Activated CD4-positive, alpha-beta T cell treated with anti-CD3 and anti-CD28 coated beads for 24 hours (primary cell): ENCODE data around the gene CPHXL2.

Experiments
- DNase-seq, 2 donors: peaks; one replicate each; pipeline ENCODE4 v3.0.0-alpha.2; 2020; ENCODE audit warnings: low read depth in 2 of 2

CPHXL2 gene

DNA sequence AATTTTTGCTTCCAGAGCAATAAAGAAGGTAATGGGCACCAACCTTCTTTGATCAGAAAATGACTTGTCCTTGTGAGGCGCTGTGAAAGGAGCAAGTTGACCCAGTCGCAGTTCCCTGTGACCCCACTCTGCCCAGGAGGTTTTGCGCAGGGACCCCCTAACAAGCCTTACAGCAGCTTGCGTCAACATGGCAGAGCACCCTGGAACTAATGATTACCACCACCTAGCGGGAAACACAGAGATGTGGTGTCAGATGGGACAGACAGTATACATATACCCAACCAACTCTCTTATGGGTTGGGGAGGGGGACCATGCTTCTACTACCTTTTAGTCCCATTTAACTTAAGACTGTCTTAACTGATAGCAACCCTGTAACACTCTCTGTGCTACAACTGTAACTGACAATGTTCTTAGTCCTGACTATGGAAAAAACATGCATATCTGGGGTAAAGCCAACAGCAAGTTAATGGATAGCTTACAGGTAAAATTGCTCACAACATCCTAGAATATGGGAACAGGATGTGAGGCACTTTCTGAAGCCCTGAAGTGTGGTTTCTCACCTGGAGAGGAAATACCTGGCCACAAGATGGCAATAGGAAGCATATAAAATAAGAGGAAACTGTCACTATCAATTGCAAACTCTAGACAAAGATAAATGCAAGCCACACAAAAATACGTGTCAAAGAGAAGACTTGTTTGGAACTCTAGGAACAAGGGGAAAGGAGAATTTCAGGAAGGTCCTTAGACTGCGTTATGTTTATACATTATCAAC is 32.4 kb downstream of the CPHXL2 start:
- DNase-seq, result no peak

DNA sequence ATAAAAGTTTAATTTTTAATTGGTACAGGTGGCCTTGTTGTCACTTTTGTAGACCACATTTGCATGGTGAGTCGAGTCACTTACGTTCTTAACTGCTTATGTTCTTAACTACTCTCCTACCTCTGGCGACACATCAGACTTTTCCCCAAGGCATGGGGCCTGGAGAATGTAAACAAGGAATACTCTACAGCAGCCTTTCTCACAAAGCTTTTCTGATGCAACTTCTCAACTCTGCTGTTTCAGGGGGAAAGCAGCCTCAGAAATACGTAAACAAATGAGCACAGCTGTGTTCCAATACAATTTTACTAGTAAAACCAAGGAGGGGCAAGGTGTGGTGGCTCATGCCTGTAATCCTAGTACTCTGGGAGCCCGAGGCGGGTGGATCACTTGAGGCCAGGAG is 36.2 kb downstream of the CPHXL2 start:
- DNase-seq, result no peak

DNA sequence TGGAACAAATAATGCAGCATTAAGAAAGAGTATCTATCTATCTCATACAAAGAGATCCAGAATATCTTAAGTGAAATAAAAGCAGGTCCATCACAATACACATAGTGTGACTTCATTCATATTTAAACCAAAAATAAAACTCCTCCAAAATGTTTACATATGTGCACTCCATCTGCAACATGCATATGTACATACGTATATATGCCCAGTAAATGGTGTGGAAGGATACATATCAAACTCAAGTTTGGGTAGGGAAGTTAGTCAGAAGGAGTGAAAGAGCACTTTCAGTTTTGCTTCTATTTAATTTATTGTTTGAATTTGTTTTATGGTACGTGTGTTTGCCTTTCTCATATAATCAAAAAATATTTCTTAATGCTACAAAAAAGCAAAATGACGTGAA is 41.8 kb downstream of the CPHXL2 start:
- DNase-seq, result no peak

DNA sequence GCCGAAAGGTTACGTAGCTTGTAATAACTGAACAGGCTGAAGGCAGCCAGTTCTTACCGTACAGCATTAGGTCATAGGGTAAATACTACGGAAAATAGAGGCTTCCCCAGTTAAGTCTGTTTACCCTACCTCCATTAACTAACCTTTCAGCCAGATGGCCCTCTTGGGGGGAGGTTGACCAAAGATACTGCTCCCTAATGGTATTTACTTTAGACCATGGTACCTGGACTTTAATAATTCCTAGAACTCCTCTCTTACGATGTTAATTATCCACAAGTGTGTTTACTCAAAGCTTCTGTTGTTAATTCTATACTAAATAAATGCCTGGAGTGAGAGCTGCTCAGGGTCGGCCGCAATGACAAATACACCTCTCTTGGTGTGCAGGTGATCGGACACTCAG is 44.0 kb downstream of the CPHXL2 start:
- DNase-seq, result no peak

DNA sequence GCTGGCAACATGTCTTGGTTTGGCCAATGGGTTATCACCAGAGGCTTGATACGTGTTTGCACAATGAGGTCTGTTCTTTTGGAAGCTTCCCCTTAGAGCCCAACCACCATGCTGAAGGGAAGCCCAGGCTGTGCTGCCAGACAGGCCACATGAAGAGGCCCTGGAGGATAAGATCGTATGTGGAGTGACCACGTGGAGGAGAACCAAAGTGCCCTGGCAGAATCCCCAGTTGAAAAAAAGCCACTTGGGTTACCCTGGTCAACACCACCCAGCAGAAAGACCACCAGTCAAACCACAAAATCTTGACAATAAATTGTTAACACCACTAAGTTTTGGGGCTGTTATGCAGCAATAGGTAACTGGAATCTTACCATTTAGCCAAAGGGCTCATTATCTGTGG is 46.8 kb downstream of the CPHXL2 start:
- DNase-seq, result no peak

DNA sequence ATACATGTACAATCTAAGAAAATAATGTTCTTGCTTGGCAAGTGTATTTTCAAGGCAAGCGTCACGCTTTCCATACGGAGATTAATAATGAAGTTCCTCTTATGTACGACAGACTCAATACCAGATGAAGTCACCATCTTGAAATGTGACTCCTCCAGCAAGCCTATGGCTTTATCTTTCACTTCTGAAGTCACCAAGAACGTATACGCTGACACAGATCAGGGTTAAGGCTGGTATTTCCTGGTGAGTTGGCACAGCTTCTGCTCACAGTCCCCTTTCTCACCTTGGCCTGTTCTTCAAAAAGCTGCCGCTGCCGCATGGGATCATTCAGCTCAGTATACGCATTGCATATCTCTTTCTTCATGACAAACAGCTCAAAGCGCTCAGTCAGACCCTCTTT is 47.7 kb downstream of the CPHXL2 start:
- no peak for DNase-seq

DNA sequence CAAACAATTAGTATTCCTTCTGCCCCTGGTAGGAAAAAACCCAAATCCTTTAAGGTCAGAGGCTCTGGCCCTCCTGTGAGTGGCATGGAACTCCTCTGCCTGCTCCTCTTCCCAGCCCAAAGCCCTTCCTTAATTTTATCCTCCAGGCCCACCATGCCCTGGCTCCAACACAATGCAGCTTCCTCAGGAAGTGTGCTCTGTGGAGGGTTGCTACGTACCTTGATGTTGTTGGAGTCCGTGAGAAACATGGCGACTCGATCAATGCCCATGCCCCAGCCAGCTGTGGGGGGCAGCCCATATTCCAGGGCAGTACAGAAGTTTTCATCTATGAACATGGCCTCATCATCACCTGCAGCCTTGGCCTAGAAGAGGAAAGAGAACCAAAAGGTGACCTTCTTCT is 48.5 kb downstream of the CPHXL2 start:
- DNase-seq, result no peak

DNA sequence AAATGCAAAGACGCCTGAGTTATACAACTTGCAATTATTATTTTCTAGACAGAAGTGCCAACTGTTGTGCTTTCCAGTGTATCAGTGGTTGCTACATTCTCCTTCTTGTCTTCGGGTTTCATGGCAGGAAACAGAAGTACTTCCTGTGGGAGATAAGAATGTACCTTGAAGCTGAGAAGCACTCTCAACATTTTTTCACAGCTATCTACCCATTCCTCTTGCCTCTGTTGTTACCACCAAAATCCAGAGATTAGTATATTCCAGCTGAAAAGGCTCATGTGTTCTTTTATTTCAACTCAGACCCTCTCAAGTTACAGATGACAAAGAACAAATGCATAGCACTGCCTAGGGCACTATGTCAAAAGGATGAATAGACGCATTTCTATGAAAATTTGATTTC is 49.0 kb downstream of the CPHXL2 start:
- no peak for DNase-seq

DNA sequence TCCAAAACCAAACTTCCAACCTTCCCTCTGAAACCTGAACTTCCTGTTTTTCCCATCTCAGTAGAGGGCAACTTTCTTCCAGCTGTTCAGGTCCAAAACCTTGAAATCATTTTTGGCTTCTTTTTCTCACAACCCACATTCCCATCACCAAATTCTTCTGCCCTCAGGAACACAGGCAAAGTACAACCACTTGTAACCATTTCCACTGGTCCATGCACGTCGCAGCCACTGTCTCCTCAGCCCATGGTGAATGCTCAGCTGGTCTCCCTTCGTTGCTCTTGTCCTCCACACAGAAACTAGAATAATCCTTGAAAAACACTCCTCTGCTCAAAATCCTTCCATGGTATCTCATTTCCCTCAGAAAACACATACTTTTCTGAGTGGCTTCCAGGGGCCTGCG is 50.0 kb downstream of the CPHXL2 start:
- DNase-seq, result no peak

DNA sequence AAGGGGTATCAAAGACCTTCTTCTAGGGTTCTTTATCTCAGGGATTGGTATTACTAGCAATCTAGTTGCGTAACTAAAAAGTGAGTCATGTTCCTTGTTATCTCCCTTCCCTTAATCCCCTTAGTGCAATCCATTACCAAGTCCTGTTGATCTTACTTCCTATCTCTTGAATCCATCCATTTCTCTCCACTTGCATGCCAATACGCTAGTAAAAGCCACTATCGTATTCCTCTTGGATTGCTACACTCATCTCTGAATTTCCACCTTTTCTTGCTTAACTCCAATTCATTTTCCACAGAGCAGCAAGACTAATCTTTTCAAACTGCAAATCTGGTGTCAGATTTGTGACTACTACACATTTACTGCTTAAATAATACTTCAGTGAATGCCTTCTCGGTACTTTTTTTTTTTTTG is 51.9 kb downstream of the CPHXL2 start:
- DNase-seq, result no peak

DNA sequence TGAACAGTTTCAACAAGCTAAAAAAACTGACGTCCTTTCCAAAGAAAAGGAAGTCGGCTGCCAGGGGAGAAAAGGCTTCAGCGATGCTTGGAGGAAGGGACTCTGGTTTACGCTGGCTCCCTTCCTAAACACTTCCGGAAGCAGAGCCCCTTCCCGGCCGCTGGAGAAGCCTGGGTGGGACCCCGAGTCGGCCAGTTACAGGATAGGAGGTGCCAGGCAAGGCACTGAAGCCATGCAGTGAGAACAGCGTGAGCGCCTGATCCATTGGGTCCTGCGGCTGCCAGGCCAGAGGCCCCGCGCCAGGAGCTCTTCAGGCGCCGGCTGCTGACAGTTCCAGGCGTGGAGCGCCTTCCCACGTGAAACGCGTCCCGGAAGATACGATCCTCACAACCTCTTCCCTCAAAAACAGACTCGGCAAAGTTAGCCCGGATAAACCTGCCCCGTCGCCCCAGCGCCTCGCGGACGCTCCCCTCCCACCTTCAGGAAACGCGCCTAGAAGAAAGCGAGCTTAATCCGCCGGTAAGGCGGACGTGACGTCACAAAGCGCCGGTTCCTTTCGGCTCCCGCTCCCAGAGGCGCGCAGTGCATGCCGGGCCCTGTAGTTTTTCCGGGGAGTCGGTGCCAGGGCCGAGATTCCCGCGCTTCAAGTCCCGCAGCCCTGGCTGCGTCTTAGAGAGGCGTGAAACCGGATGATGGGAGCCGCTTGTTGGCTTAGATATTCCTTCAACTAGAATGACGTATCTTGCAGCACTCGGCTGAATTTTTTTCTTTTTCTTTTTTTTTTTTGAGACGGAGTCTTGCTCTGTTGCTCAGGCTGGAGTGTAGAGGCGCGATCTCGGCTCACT is 53.8 kb downstream of the CPHXL2 start, which contains the start of gene ADAT1:
TSS of gene ADAT1 (minus strand) at position 521 of the 845 bp plus-strand sequence. CDS start 2,482 bp downstream, outside the sequence.
- DNase-seq, result peak; percentile 91 to 95

DNA sequence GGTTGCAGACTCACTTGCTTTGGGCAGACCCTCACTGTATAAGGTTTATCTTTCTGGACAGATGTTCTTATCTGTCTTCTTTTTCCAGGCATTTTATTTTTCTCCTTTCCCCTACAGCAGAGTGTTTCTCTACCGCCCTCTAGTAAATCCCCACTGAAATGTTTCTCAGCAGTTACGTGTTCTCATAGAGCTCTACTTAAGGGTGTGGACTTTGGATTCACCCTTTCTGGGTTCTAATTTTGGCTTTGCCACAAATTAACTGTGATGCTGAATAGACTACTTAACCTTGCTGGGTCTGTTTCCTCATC is 55.7 kb downstream of the CPHXL2 start:
- no peak for DNase-seq

DNA sequence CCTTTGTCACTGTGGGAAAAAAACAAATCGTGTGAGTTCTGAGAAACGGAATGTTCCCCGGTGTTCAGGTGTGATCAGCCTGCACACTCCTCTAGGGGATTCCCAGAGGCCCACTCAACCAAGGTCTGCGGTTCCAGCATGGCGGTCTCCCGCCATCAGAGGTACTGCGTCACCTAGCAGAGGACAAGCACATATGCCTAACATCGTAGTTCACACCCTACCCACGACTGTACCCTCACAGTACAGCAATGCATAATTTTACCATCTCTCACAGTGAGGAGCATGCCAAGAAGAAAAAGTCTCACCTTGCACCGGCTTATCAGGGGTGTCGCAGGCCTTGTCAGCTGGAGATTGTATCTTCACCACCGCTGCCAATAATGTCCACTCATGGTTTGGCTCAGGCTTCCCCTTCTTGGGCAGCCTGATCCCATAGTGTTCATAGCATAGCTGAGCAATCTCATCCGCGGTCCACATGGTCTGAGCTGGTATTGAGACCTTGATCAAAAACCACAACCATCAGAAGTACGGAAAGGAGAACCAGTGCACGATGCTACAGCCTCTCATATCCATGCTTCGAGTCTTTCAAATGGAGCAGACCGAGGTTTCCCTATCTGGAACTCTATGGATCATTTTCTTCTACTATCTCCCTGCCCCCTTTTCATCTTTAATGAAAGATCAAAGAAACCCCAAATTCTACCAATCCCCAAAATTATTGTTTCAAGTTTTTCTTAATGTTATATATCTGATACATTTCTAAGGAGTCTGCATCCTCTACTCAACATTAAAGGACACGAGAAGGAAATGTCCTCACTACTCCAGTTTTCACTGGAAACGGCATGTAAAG is 56.3 kb downstream of the CPHXL2 start:
- DNase-seq, result no peak

DNA sequence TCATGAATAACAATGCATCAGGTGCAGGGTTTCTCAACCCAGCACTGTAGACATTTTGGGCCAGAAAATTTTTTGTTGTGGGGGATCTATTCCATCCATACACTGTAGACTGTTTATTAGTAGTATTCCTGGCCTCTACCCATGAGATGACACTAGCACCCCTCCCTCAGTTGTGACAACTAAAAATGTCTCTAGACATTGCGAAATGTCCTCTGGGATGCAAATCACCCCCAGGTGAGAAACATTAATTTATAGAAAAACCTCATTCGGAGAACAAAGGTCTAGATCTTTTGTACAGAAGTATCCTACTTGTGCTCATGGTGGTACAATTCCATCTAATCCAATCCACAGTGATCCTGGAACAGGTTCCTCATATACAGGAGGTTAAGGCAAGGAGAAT is 58.0 kb downstream of the CPHXL2 start:
- DNase-seq, result no peak

DNA sequence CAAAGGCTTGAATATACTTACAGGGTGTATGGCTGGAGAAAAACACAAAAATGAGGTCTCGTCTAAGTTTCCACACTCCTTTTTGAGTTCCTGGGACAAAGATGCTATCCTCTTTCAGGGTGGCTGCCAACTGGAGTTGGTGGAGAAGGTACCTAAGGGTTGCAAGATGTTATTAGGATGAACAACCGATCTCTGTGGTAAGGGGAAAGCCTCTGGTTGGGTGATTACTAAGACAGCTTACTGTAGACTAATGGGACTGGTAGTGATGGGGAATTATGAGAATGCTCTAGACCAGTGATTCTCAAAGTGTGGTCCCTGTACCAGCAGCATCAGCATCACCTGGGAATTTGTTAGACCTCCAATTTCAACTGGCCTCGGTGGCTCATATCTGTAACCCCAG is 59.7 kb downstream of the CPHXL2 start:
- DNase-seq, result no peak

DNA sequence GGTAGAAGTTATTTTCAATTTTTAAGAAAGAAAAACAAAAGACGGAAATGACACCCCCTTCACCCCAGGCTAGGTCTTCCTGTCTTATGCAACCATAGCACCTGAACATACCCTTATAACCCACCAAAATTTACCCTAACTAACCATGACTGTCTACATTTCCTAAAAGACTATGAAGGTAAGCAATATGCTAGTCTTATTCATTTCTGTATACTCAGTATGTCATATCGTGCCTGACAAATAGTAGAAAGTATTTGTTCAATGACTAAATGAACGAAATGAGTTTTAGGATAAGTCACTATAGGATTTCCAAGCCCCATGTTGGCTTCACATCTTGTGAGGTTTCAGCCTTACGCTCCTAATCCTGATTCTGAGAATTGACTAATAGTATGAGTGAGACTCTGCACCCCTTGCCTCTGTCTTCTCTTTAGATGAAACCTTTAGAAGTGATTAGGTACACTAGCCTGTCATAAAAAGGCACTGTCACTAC is 60.2 kb downstream of the CPHXL2 start:
- DNase-seq, result no peak

DNA sequence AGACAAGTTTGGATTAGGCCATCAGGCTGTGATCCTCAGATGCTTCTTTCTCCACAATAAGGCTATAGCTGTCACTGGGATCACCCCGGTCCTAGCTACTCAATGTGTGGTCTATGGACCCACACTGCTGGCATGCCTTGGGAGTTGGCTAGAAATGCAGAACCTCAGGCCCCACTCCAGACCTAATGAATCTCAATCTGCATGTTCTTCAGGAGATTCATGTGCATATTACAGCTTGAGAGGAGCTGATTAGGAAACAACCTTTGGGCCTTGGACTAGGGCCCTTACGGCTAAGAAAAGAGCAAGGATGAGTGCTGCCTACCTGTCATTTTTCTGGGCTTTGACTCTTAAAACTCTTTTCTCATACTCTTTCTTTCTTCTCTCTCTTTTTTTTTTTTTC is 61.2 kb downstream of the CPHXL2 start:
- no peak for DNase-seq

DNA sequence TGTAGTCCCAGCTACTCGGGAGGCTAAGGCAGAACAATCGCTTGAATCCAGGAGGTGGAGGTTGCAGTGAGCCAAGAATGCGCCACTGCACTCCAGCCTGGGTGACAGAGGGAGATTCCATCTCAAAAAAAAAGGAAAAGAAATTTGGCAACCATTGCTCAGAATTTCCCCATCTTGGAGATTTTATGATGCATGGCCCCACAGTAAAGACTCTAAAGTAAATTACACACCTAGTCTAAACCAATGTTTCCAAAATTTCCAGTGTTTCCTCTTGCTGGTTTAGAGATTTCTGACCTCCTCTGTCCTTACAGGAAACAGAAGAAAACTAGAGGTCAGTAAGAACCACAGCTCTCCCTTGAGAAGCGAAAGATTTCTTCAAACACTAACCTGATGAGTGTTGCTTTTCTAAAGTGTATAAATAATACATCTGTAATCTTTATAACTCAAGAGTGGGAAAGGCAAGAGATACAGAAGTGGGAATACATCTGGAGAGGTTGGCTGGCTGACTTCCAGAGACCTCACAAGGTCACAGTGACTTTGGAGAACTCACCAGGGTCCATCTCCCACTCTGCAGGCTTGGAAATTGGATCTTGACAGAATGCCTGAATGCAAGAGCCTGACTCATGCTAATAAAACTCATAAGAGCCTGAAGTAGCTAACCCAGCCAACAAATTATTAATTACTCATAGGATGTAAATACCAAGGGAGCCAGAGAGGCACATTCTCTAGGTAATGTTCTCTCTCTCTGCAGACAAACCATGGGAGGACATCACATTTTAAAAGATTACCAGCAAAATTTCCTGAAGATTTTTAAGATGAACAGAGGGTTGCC is 62.5 kb downstream of the CPHXL2 start:
- DNase-seq, result no peak
